K562 (cell line): ENCODE results near the gene GPX6. TPM values are rescaled to one million over a fixed set of nuclear protein-coding genes. Genes with fewer than 3 reads are reported as not detected.
A peak's percentile ranks its signal among the peaks of the same experiment; 100 is the strongest.

ENCODE experiments used
- DIDO1 ChIP-seq: fragments of 450-650 bp; IDR thresholded peaks from 2 replicates; pipeline ENCODE4 v1.6.1; 2016; ENCODE audit warnings: low read depth, missing biosample characterization, missing genetic modification characterization
- NR0B1 ChIP-seq: fragments of 450-650 bp; IDR thresholded peaks from one replicate; pipeline ENCODE4 v1.6.1; 2018; ENCODE audit warnings: mild to moderate bottlenecking, moderate library complexity; ENCODE audit not compliant: partially characterized antibody
- OTX1 ChIP-seq: fragments of 450-650 bp; formaldehyde crosslinking; IDR thresholded peaks from 2 replicates; pipeline ENCODE4 v1.4.0; 2022; ENCODE audit warnings: mild to moderate bottlenecking
- SMAD4 ChIP-seq: fragments of 250-450 bp; sonication (Bioruptor Pico); conservative IDR thresholded peaks from 2 replicates; pipeline ENCODE4 v1.8.0; 2021; ENCODE audit warnings: inconsistent platforms, mild to moderate bottlenecking, moderate library complexity
- ZBTB34 ChIP-seq: fragments of 250-450 bp; sonication (Bioruptor Pico); IDR thresholded peaks from 2 replicates; pipeline ENCODE4 v1.8.0; 2021; ENCODE audit warnings: mild to moderate bottlenecking, moderate library complexity
- ZNF146 ChIP-seq: IDR thresholded peaks from one replicate; pipeline ENCODE4 v1.6.1; 2018; ENCODE audit warnings: missing compliant biosample characterization; ENCODE audit not compliant: unreplicated experiment
- polyA plus RNA-seq, 8 experiments: library from polyadenylated mRNA; depleted of rRNA in 4 of 8; stranded (reverse) in 5 of 8; unstranded in 3 of 8; fragments of >200 nt; fragmentation: Nextera tagmentation in 2 of 8; fragmentation: Illumina TruSeq in 1 of 8; extraction: Ambion mirVana in 2 of 8; extraction: Trizol in 1 of 8; gene quantifications; 2 replicates each; pipeline versions ENCODE4 v1.2.1 to v1.2.3, GENCODE V29; 2011 to 2014; ENCODE audit warnings: inconsistent platforms in 1 of 8, missing spikeins in 1 of 8
- total RNA-seq, 7 experiments: library from RNA; depleted of rRNA in 6 of 7; stranded (reverse); fragments of >200 nt in 6 of 7; fragmentation: Illumina TruSeq in 2 of 7; extraction: Trizol in 2 of 7; gene quantifications; 2 replicates each; pipeline versions ENCODE4 v1.2.1 to v1.2.3, GENCODE V29; 2011 to 2021; ENCODE audit warnings: low replicate concordance in 1 of 7
- TF ChIP-seq, protein P1 (sequence below), 2 experiments: fragments of 450-650 bp in 1 of 2; sonication (generic) in 1 of 2; formaldehyde crosslinking in 1 of 2; IDR thresholded peaks; 2 replicates each; pipeline versions ENCODE4 v1.7.1 to v1.9.0; 2016 to 2022; ENCODE audit warnings: inconsistent platforms in 1 of 2, mild to moderate bottlenecking in 1 of 2, missing genetic modification reagents in 1 of 2
- TF ChIP-seq, protein P2 (sequence below): fragments of 150-350 bp; IDR thresholded peaks from 2 replicates; pipeline ENCODE4 v1.6.1; 2014; ENCODE audit warnings: low read depth, mild to moderate bottlenecking, low read length, borderline replicate concordance

The GPX6 gene
- total and polyA plus RNA-seq, 9 of the 15 experiments (the other 6 are each of a cell fraction or from before 2014, with no cell fraction given) = not detected

GRCh38 chr6:28480253-28480932 is 35.2 kb downstream of the GPX6 start (continued):
- TF ChIP-seq, protein P1, sequence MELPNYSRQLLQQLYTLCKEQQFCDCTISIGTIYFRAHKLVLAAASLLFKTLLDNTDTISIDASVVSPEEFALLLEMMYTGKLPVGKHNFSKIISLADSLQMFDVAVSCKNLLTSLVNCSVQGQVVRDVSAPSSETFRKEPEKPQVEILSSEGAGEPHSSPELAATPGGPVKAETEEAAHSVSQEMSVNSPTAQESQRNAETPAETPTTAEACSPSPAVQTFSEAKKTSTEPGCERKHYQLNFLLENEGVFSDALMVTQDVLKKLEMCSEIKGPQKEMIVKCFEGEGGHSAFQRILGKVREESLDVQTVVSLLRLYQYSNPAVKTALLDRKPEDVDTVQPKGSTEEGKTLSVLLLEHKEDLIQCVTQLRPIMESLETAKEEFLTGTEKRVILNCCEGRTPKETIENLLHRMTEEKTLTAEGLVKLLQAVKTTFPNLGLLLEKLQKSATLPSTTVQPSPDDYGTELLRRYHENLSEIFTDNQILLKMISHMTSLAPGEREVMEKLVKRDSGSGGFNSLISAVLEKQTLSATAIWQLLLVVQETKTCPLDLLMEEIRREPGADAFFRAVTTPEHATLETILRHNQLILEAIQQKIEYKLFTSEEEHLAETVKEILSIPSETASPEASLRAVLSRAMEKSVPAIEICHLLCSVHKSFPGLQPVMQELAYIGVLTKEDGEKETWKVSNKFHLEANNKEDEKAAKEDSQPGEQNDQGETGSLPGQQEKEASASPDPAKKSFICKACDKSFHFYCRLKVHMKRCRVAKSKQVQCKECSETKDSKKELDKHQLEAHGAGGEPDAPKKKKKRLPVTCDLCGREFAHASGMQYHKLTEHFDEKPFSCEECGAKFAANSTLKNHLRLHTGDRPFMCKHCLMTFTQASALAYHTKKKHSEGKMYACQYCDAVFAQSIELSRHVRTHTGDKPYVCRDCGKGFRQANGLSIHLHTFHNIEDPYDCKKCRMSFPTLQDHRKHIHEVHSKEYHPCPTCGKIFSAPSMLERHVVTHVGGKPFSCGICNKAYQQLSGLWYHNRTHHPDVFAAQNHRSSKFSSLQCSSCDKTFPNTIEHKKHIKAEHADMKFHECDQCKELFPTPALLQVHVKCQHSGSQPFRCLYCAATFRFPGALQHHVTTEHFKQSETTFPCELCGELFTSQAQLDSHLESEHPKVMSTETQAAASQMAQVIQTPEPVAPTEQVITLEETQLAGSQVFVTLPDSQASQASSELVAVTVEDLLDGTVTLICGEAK (IDR thresholded peaks at IDR 0.05) = peak; percentile 71
- TF ChIP-seq, protein P1 (CRISPR knock-in tag; IDR thresholded peaks at IDR 0.05) = no peak
- TF ChIP-seq ZNF146 (CRISPR knock-in tag) = no peak
- no peak for TF ChIP-seq OTX1 (CRISPR knock-in tag)
- no peak for TF ChIP-seq ZBTB34 (CRISPR knock-in tag)
- TF ChIP-seq SMAD4 (CRISPR knock-in tag) = no peak
- TF ChIP-seq, protein P2, sequence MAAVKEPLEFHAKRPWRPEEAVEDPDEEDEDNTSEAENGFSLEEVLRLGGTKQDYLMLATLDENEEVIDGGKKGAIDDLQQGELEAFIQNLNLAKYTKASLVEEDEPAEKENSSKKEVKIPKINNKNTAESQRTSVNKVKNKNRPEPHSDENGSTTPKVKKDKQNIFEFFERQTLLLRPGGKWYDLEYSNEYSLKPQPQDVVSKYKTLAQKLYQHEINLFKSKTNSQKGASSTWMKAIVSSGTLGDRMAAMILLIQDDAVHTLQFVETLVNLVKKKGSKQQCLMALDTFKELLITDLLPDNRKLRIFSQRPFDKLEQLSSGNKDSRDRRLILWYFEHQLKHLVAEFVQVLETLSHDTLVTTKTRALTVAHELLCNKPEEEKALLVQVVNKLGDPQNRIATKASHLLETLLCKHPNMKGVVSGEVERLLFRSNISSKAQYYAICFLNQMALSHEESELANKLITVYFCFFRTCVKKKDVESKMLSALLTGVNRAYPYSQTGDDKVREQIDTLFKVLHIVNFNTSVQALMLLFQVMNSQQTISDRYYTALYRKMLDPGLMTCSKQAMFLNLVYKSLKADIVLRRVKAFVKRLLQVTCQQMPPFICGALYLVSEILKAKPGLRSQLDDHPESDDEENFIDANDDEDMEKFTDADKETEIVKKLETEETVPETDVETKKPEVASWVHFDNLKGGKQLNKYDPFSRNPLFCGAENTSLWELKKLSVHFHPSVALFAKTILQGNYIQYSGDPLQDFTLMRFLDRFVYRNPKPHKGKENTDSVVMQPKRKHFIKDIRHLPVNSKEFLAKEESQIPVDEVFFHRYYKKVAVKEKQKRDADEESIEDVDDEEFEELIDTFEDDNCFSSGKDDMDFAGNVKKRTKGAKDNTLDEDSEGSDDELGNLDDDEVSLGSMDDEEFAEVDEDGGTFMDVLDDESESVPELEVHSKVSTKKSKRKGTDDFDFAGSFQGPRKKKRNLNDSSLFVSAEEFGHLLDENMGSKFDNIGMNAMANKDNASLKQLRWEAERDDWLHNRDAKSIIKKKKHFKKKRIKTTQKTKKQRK = no peak
- TF ChIP-seq NR0B1 = no peak
- TF ChIP-seq DIDO1 (tag) = no peak
